ENCODE results near the gene YOD1. TPM values are rescaled to one million over a fixed set of nuclear protein-coding genes. Genes with fewer than 3 reads are reported as not detected.

Gene YOD1
- total and polyA plus RNA-seq, 2 of the 4 experiments (the other 2 are of a cell fraction): 1.8 to 5.4 TPM

GRCh38 chr1:207060596-207060995 lies 9.6 kb upstream of the YOD1 start:
- Histone ChIP-seq H3K9ac (ENCODE audit: low read depth, low read length) (no peak overlapping the region), H2AK9ac (replicated peaks; ENCODE audit: low read depth, low read length, poor library complexity) (no peak overlapping the region), H4K8ac (ENCODE audit: low read depth in 2 of 2, low read length in 2 of 2) (no peak overlapping the region), H4K91ac (ENCODE audit: insufficient read depth, low read depth, low read length) (no peak overlapping the region), H3K9me3 (ENCODE audit: control insufficient read depth, insufficient read depth, low read length) (no peaks in the 10 kb centered on the region), H3K79me1 (ENCODE audit: low read depth in 1 of 2, low read length in 2 of 2) (no peaks in the 10 kb centered on the region), H2AK5ac (ENCODE audit: low read depth, low read length) (no peak overlapping the region), H3K9me1 (ENCODE audit: insufficient read depth, low read length) (no peaks in the 10 kb centered on the region; the same call in 1 of the 2 replicates), H3K18ac (ENCODE audit: low read depth, low read length) (no peak overlapping the region), H3K4me1 (ENCODE audit: control insufficient read depth, insufficient read depth, low read length) (no peaks in the 10 kb centered on the region), H2BK20ac (ENCODE audit: low read depth, low read length) (no peak overlapping the region), H3K27me3 (ENCODE audit: control insufficient read depth, insufficient read depth, low read length) (peaks cover 2% of the 10 kb centered on the region), H4K20me1 (ENCODE audit: insufficient read depth, low read length) (no peaks in the 10 kb centered on the region), H2BK5ac (ENCODE audit: low read depth, low read length, poor library complexity, severe bottlenecking) (no peak overlapping the region), H3K4me2 (ENCODE audit: low read depth, low read length) (no peak overlapping the region), H2BK15ac (ENCODE audit: low read depth, low read length) (no peak overlapping the region), H3K36me3 (ENCODE audit: control insufficient read depth, insufficient read depth, low read length) (no peaks in the 10 kb centered on the region), H4K5ac (ENCODE audit: low read depth, low read length) (no peak overlapping the region), H2BK120ac (ENCODE audit: low read depth, low read length) (no peak overlapping the region), H3K56ac (ENCODE audit: extremely low read depth, insufficient read depth, low read length) (no peak overlapping the region), H3K23ac (ENCODE audit: low read depth, low read length) (no peak overlapping the region), H3K4me3 (ENCODE audit: insufficient read depth, low read depth, low read length) (no peak overlapping the region), H3K4ac (ENCODE audit: low read depth, low read length) (no peak overlapping the region), H3K14ac (replicated peaks; ENCODE audit: low read depth, low read length) (no peak overlapping the region), H3K27ac (ENCODE audit: insufficient read depth, low read length) (no peak overlapping the region), H2AFZ (replicated peaks; ENCODE audit: low read length, poor library complexity) (no peak overlapping the region)
- in situ Hi-C loops (cut with MboI; ENCODE audit: low sequenced_read_pairs) (no loop called here), dilution Hi-C loops (cut with HindIII; ENCODE audit: low sequenced_read_pairs, unreplicated experiment) (no loop called here), intact Hi-C loops (cut with micrococcal nuclease) (no loop called here)
- POLR2A ChIA-PET (ENCODE audit: unreplicated experiment): no interaction called here
- no CpG with 5 or more reads among the region's 3 CpGs for WGBS, 2 experiments (ENCODE audit: extremely low coverage in 2 of 2, insufficient read length in 1 of 2)
- ATAC-seq (ENCODE audit: low read depth): no peak
- CTCF ChIA-PET: interaction anchor here (0.8 kb wide), 1 partner anchor 13 kb away, joined by 3 read pairs; no protein-coding TSS in a partner anchor
- BruUV-seq (replicated peaks): no TSS peak
- no peak for TF ChIP-seq BHLHE40 (IDR thresholded peaks at IDR 0.05; ENCODE audit: low read depth, low read length)
- no peak for TF ChIP-seq MAZ (IDR thresholded peaks at IDR 0.05; ENCODE audit: borderline replicate concordance, low read depth, low read length)
- TF ChIP-seq CHD1 (IDR thresholded peaks at IDR 0.05; ENCODE audit: low read depth, low read length): no peak
- TF ChIP-seq MXI1 (IDR thresholded peaks at IDR 0.05; ENCODE audit: borderline replicate concordance, low read depth, low read length): no peak
- no peak for TF ChIP-seq SMC3 (IDR thresholded peaks at IDR 0.05; ENCODE audit: low read depth, low read length)
- no peak for TF ChIP-seq FOS (IDR thresholded peaks at IDR 0.05; ENCODE audit: low read depth, low read length)
- no peak for TF ChIP-seq RCOR1 (IDR thresholded peaks at IDR 0.05; ENCODE audit: insufficient replicate concordance, low read length)
- TF ChIP-seq NFE2L2 (IDR thresholded peaks at IDR 0.05; ENCODE audit: low read depth, low read length): no peak
- no peak for TF ChIP-seq USF2 (IDR thresholded peaks at IDR 0.05; ENCODE audit: low read depth, low read length)
- no peak for TF ChIP-seq CTCF (conservative IDR thresholded peaks at IDR 0.05; ENCODE audit: low read depth, low read length)
- no peak for TF ChIP-seq RAD21 (IDR thresholded peaks at IDR 0.05; ENCODE audit: low read length)
- no peak for TF ChIP-seq POLR2A (IDR thresholded peaks at IDR 0.05; ENCODE audit: low read depth, low read length)
- DNase-seq: no peak

Measured in IMR-90 (cell line).